ENCODE results near the gene KRT75.

Gene KRT75

GRCh38 chr12:52458861-52459260, 24.7 kb upstream of the KRT75 start:
- TF ChIP-seq CTCF (IDR thresholded peaks at IDR 0.05): no peak

GRCh38 chr12:52455821-52456220, 21.6 kb upstream of the KRT75 start:
- TF ChIP-seq CTCF (IDR thresholded peaks at IDR 0.05): no peak

GRCh38 chr12:52454411-52455201, 20.4 kb upstream of the KRT75 start:
- no peak for TF ChIP-seq CTCF (IDR thresholded peaks at IDR 0.05)

GRCh38 chr12:52452101-52452500, 17.9 kb upstream of the KRT75 start, which contains the start of gene KRT6B:
KRT6B (minus strand) TSS chr12:52452146; CDS start chr12:52452078, 68 bp downstream.
- no peak for TF ChIP-seq CTCF (IDR thresholded peaks at IDR 0.05)

- no peak for TF ChIP-seq CTCF (IDR thresholded peaks at IDR 0.05)
Observed at GRCh38 chr12:52448228-52448627, 14.1 kb upstream of the KRT75 start.

- TF ChIP-seq CTCF (IDR thresholded peaks at IDR 0.05): no peak
Observed at GRCh38 chr12:52446367-52447045, 12.3 kb upstream of the KRT75 start.

- TF ChIP-seq CTCF (IDR thresholded peaks at IDR 0.05): no peak
Observed at GRCh38 chr12:52445876-52446275, 11.7 kb upstream of the KRT75 start.

Data from LNCAP (cell line).